Measurements from ENCODE around the gene CD300A. TPM values are rescaled to one million over a fixed set of nuclear protein-coding genes. Genes with fewer than 3 reads are reported as not detected.

Gene CD300A
- total RNA-seq, 4 donors from 2014 or later = 1.2 to 4.1 (median 2.4) TPM

GRCh38 chr17:74459622-74460021 lies 6.8 kb upstream of the CD300A start:
- Histone ChIP-seq H3K36me3 (no peaks in the 10 kb centered on the region), H3K4me3 (no peak overlapping the region), H3K27ac (replicated peaks in 1 of 4) (no peak overlapping the region), H3K4me1 (peaks cover 13 to 18% (median 14%) of the 10 kb centered on the region in 4 donors), H3K27me3 (peaks cover 0 to 18% (median 0%) of the 10 kb centered on the region in 4 donors), H3K9me3 (no peaks in the 10 kb centered on the region)
- 69% methylated on average over 7 of the region's 7 CpGs for WGBS
- TF ChIP-seq EP300 (IDR thresholded peaks at IDR 0.05) (no peak), CTCF (IDR thresholded peaks at IDR 0.05) (no peak), POLR2AphosphoS5 (IDR thresholded peaks at IDR 0.05) (no peak), POLR2A (IDR thresholded peaks at IDR 0.05; ENCODE audit: low read depth) (no peak)
- DNase-seq (ENCODE audit: extremely low spot score) = no peak
- intact Hi-C loops (cut with DNase I) = loop anchor here (10.0 kb wide), 1 partner anchor 415 kb away; the partner anchor contains the start of gene FDXR

- intact Hi-C loops (cut with DNase I) = no loop called here
- H3K36me3 ChIP-seq = no peaks in the 10 kb centered on the region
- H3K27me3 ChIP-seq = peaks cover 0 to 18% (median 0%) of the 10 kb centered on the region in 4 donors
- no peak overlapping the region for H3K27ac ChIP-seq (replicated peaks in 1 of 4)
- no peak overlapping the region for H3K4me3 ChIP-seq
- no peak for DNase-seq (ENCODE audit: extremely low spot score)
- H3K4me1 ChIP-seq = peaks cover 6 to 12% (median 8%) of the 10 kb centered on the region in 4 donors
- no peaks in the 10 kb centered on the region for H3K9me3 ChIP-seq
- WGBS = 80% methylated on average over 2 of the region's 2 CpGs
- TF ChIP-seq POLR2A (IDR thresholded peaks at IDR 0.05; ENCODE audit: low read depth) (no peak), CTCF (IDR thresholded peaks at IDR 0.05) (no peak), EP300 (IDR thresholded peaks at IDR 0.05) (no peak), POLR2AphosphoS5 (IDR thresholded peaks at IDR 0.05) (no peak)
Measured at GRCh38 chr17:74460241-74460640, 6.2 kb upstream of the CD300A start.

GRCh38 chr17:74460996-74461395 lies 5.4 kb upstream of the CD300A start:
- intact Hi-C loops (cut with DNase I) = no loop called here
- 98% methylated on average over 7 of the region's 7 CpGs for WGBS
- H3K9me3 ChIP-seq = no peaks in the 10 kb centered on the region
- H3K36me3 ChIP-seq = no peaks in the 10 kb centered on the region
- H3K27me3 ChIP-seq = peaks cover 0 to 25% (median 1%) of the 10 kb centered on the region in 4 donors
- DNase-seq (ENCODE audit: extremely low spot score) = no peak
- H3K4me1 ChIP-seq = peaks cover 3 to 9% (median 8%) of the 10 kb centered on the region in 4 donors
- H3K4me3 ChIP-seq = no peak overlapping the region
- no peak overlapping the region for H3K27ac ChIP-seq (replicated peaks in 1 of 4)
- TF ChIP-seq POLR2AphosphoS5 (IDR thresholded peaks at IDR 0.05) (no peak), EP300 (IDR thresholded peaks at IDR 0.05) (no peak), POLR2A (IDR thresholded peaks at IDR 0.05; ENCODE audit: low read depth) (no peak), CTCF (IDR thresholded peaks at IDR 0.05) (no peak)

GRCh38 chr17:74461611-74462010 lies 4.8 kb upstream of the CD300A start:
- DNase-seq (ENCODE audit: extremely low spot score) = no peak
- TF ChIP-seq POLR2AphosphoS5 (IDR thresholded peaks at IDR 0.05) (no peak), EP300 (IDR thresholded peaks at IDR 0.05) (no peak), POLR2A (IDR thresholded peaks at IDR 0.05; ENCODE audit: low read depth) (no peak), CTCF (IDR thresholded peaks at IDR 0.05) (no peak)
- intact Hi-C loops (cut with DNase I) = no loop called here
- no peak overlapping the region for H3K4me3 ChIP-seq
- peaks cover 6 to 15% (median 14%) of the 10 kb centered on the region in 4 donors for H3K4me1 ChIP-seq
- peaks cover 0 to 31% (median 7%) of the 10 kb centered on the region in 4 donors for H3K27me3 ChIP-seq
- H3K36me3 ChIP-seq = no peaks in the 10 kb centered on the region
- no peak overlapping the region for H3K27ac ChIP-seq (replicated peaks in 1 of 4)
- H3K9me3 ChIP-seq = no peaks in the 10 kb centered on the region
- 77% methylated on average over 10 of the region's 10 CpGs for WGBS

Data from esophagus muscularis mucosa (tissue), 4 donors.